COLO668 (cell line): ENCODE data around the gene EDN2.

Experiments
- DNase-seq: peaks from one replicate; lab custom pipeline; 2025; ENCODE audit not compliant: unreplicated experiment; lab: John Stamatoyannopoulos, UW

EDN2 gene

GRCh38 chr1:41442697-41443251, 41.7 kb downstream of the EDN2 start:
- DNase-seq = no peak

- DNase-seq = no peak
Observed at GRCh38 chr1:41440321-41441085, 44.0 kb downstream of the EDN2 start.

GRCh38 chr1:41439234-41439633, 45.2 kb downstream of the EDN2 start:
- no peak for DNase-seq

GRCh38 chr1:41438711-41439110, 45.8 kb downstream of the EDN2 start:
- DNase-seq = no peak

- DNase-seq = no peak
Observed at GRCh38 chr1:41437011-41437355, 47.5 kb downstream of the EDN2 start.

- DNase-seq = no peak
Observed at GRCh38 chr1:41436281-41437010, 48.0 kb downstream of the EDN2 start.

GRCh38 chr1:41435570-41436178, 48.8 kb downstream of the EDN2 start:
- no peak for DNase-seq

- no peak for DNase-seq
Observed at GRCh38 chr1:41434748-41435449, 49.6 kb downstream of the EDN2 start.

- DNase-seq = no peak
Observed at GRCh38 chr1:41434306-41434705, 50.2 kb downstream of the EDN2 start.

- DNase-seq = no peak
Observed at GRCh38 chr1:41433501-41433900, 51.0 kb downstream of the EDN2 start.

GRCh38 chr1:41432481-41433280, 51.8 kb downstream of the EDN2 start:
- peak; percentile 88 for DNase-seq

- DNase-seq = no peak
Observed at GRCh38 chr1:41431490-41432350, 52.8 kb downstream of the EDN2 start.

- no peak for DNase-seq
Observed at GRCh38 chr1:41430582-41430981, 53.9 kb downstream of the EDN2 start.

- DNase-seq = no peak
Observed at GRCh38 chr1:41430069-41430468, 54.4 kb downstream of the EDN2 start.

- DNase-seq = no peak
Observed at GRCh38 chr1:41429641-41430035, 54.8 kb downstream of the EDN2 start.
